Measurements from ENCODE around the gene CTCF. TPM values are rescaled to one million over a fixed set of nuclear protein-coding genes. Genes with fewer than 3 reads are reported as not detected.

CTCF gene
- total and polyA plus RNA-seq, 2 experiments from 2014 or later, result 64.5 to 72.3 TPM

DNA sequence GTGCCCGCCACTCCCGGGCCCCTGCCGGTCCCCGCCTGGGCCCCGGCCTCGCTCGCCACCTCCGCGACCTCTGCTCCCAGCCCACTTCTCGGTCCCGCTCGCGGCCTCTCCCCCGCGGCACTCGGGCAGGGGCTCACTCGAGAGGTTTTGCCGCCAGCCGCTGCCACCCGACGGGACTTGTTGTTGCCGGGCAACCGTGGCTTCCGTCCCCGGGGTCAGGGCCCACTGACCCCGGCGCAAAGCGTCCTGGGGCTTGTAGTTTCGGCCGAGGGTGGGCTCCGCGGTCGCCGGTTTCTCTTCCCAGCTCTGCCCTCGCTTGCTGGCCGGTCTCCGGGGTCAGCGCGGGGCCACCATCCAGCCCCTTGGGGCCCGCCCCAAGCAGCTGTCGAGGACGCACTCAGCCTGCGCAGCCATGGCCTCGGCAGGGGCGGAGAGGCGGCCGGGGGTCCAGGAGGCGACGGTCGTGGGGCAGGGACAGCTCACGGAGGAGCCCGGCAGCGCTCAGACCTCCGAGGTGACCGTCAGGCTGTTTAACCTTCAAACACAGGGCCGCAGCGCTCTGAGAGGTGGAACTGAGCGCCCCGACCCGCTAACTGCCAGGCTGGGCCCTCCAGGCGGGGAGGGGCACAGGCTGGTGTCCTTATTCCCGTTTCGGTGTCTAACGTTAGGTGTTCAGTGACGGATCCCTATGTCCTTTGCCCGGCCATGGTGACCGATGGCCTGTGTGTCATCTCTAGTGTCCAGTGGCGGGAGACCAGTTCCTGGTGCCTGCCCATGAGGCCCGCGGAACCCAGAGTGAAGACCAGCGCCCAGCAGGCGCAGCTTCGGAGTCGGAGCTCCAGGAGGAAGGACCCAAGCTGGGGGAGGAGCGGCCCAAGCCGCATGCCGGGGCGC is 104.5 kb downstream of the CTCF start, which contains the start of the genes C16orf86 and ENKD1:
Gene C16orf86, plus strand, starts transcription at position 256 of the 894 bp plus-strand sequence. Its CDS starts 157 bp downstream, at position 413.
Gene ENKD1, minus strand, starts transcription at position 192 of the 894 bp plus-strand sequence. CDS start 308 bp downstream, outside the sequence.
- peak; percentile 93 for DNase-seq (ENCODE audit: low spot score)
- TF ChIP-seq, protein P1, sequence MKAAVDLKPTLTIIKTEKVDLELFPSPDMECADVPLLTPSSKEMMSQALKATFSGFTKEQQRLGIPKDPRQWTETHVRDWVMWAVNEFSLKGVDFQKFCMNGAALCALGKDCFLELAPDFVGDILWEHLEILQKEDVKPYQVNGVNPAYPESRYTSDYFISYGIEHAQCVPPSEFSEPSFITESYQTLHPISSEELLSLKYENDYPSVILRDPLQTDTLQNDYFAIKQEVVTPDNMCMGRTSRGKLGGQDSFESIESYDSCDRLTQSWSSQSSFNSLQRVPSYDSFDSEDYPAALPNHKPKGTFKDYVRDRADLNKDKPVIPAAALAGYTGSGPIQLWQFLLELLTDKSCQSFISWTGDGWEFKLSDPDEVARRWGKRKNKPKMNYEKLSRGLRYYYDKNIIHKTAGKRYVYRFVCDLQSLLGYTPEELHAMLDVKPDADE (IDR thresholded peaks at IDR 0.05), result peak; percentile 84
- TF ChIP-seq POLR2AphosphoS5 (IDR thresholded peaks at IDR 0.05; ENCODE audit: low read depth), result 0 out of 2 replicates have a peak, but pooled peaks have one; percentile 1
- TF ChIP-seq JUNB (IDR thresholded peaks at IDR 0.05; ENCODE audit: unreplicated experiment), result no peak
- Histone ChIP-seq H3F3A (replicated peaks; ENCODE audit: low read depth) (peaks cover 24% of the 10 kb centered on the region), H3K36me3 (ENCODE audit: insufficient read depth) (no peaks in the 10 kb centered on the region), H3K4me1 (ENCODE audit: insufficient read depth) (peaks cover 9% of the 10 kb centered on the region; the same call in 1 of the 2 replicates), H3K27me3 (ENCODE audit: insufficient read depth) (peaks cover 10% of the 10 kb centered on the region), H4K20me1 (replicated peaks; ENCODE audit: insufficient read depth) (0 out of 2 replicates have a peak, but pooled peaks cover 5% of the 10 kb centered on the region), H3K9me2 (ENCODE audit: insufficient read depth) (no peaks in the 10 kb centered on the region), H2AFZ (peak within 1 kb of the TSS; percentile 91), H3K4me2 (peak within 1 kb of the TSS; percentile 93), H3K27ac (ENCODE audit: low read depth) (no peak within 1 kb of the TSS), H3K4me3 (peak within 1 kb of the TSS; percentile 90), H3K79me2 (replicated peaks; ENCODE audit: insufficient read depth) (no peaks in the 10 kb centered on the region)
- Mint-ChIP-seq H3K27ac (no peak within 1 kb of the TSS), H3K4me3 (peak within 1 kb of the TSS; percentile 76), H3K4me1 (peaks cover 14% of the 10 kb centered on the region), H3K27me3 (ENCODE audit: insufficient read depth, low read depth, poor library complexity) (peaks cover 27% of the 10 kb centered on the region), H3K9me3 (no peaks in the 10 kb centered on the region), H3K36me3 (ENCODE audit: low read depth) (peaks cover 3% of the 10 kb centered on the region)
- ATAC-seq, result peak; percentile 65

DNA sequence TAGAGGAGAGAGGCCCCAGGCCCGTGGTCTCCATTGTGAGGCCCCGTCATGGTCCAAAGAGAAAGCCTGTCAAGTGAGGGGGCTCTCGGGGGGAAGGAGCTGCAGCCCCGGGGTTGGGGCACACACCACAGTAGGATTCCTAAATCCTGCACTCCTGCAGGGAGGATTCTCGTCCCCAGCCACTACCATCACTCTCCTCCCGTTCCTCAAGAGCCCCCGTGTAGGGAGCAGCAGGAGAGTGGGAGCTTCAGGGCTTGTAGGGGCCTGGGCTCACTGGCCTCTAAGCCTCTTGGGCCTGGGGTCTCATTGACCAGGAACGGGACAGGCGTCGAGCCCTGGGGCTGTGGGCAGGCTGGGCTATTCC is 105.1 kb downstream of the CTCF start:
- Histone ChIP-seq H2AFZ (peak overlapping the region; percentile 91; the same call in 1 of the 2 replicates), H3K27ac (ENCODE audit: low read depth) (no peak overlapping the region), H3K79me2 (replicated peaks; ENCODE audit: insufficient read depth) (no peaks in the 10 kb centered on the region), H4K20me1 (replicated peaks; ENCODE audit: insufficient read depth) (0 out of 2 replicates have a peak, but pooled peaks cover 5% of the 10 kb centered on the region), H3K4me1 (ENCODE audit: insufficient read depth) (peaks cover 7% of the 10 kb centered on the region; the same call in 1 of the 2 replicates), H3K4me2 (peak overlapping the region; percentile 93), H3K27me3 (ENCODE audit: insufficient read depth) (peaks cover 10% of the 10 kb centered on the region), H3K36me3 (ENCODE audit: insufficient read depth) (no peaks in the 10 kb centered on the region), H3K9me2 (ENCODE audit: insufficient read depth) (no peaks in the 10 kb centered on the region), H3F3A (replicated peaks; ENCODE audit: low read depth) (peaks cover 23% of the 10 kb centered on the region), H3K4me3 (peak overlapping the region; percentile 90)
- peaks cover 10% of the 10 kb centered on the region for H3K4me1 Mint-ChIP-seq
- DNase-seq (ENCODE audit: low spot score), result no peak
- H3K27me3 Mint-ChIP-seq (ENCODE audit: insufficient read depth, low read depth, poor library complexity), result peaks cover 26% of the 10 kb centered on the region
- no peak for ATAC-seq
- H3K4me3 Mint-ChIP-seq, result peak overlapping the region; percentile 76; the same call in 2 of the 3 replicates
- H3K27ac Mint-ChIP-seq, result no peak overlapping the region
- H3K36me3 Mint-ChIP-seq (ENCODE audit: low read depth), result peaks cover 3% of the 10 kb centered on the region
- H3K9me3 Mint-ChIP-seq, result no peaks in the 10 kb centered on the region
- TF ChIP-seq JUNB (IDR thresholded peaks at IDR 0.05; ENCODE audit: unreplicated experiment) (no peak), NANOG (IDR thresholded peaks at IDR 0.05; ENCODE audit: borderline replicate concordance) (no peak), ZNF114 (CRISPR knock-in tag; IDR thresholded peaks at IDR 0.05) (no peak), POLR2AphosphoS5 (IDR thresholded peaks at IDR 0.05; ENCODE audit: low read depth) (no peak; the same call in 1 of the 2 replicates), STAT1 (IDR thresholded peaks at IDR 0.05; ENCODE audit: unreplicated experiment) (no peak), ZNF331 (CRISPR knock-in tag; IDR thresholded peaks at IDR 0.05; ENCODE audit: low read depth) (no peak), EZH2phosphoT487 (IDR thresholded peaks at IDR 0.05; ENCODE audit: unreplicated experiment) (no peak)
- TF ChIP-seq, protein P2, sequence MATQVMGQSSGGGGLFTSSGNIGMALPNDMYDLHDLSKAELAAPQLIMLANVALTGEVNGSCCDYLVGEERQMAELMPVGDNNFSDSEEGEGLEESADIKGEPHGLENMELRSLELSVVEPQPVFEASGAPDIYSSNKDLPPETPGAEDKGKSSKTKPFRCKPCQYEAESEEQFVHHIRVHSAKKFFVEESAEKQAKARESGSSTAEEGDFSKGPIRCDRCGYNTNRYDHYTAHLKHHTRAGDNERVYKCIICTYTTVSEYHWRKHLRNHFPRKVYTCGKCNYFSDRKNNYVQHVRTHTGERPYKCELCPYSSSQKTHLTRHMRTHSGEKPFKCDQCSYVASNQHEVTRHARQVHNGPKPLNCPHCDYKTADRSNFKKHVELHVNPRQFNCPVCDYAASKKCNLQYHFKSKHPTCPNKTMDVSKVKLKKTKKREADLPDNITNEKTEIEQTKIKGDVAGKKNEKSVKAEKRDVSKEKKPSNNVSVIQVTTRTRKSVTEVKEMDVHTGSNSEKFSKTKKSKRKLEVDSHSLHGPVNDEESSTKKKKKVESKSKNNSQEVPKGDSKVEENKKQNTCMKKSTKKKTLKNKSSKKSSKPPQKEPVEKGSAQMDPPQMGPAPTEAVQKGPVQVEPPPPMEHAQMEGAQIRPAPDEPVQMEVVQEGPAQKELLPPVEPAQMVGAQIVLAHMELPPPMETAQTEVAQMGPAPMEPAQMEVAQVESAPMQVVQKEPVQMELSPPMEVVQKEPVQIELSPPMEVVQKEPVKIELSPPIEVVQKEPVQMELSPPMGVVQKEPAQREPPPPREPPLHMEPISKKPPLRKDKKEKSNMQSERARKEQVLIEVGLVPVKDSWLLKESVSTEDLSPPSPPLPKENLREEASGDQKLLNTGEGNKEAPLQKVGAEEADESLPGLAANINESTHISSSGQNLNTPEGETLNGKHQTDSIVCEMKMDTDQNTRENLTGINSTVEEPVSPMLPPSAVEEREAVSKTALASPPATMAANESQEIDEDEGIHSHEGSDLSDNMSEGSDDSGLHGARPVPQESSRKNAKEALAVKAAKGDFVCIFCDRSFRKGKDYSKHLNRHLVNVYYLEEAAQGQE (IDR thresholded peaks at IDR 0.05; ENCODE audit: unreplicated experiment), result no peak
- TF ChIP-seq, protein P1 (IDR thresholded peaks at IDR 0.05), result no peak
